ENCODE measurements around the gene GPR150. TPM values are rescaled to one million over a fixed set of nuclear protein-coding genes. Genes with fewer than 3 reads are reported as not detected.

Gene GPR150
- under 0.01 TPM in 2 replicates for total RNA-seq

GRCh38 chr5:95620030-95620869 is at the start of gene GPR150:
GPR150 (plus strand) TSS chr5:95620087; CDS start chr5:95620276, 189 bp downstream.

DNA sequence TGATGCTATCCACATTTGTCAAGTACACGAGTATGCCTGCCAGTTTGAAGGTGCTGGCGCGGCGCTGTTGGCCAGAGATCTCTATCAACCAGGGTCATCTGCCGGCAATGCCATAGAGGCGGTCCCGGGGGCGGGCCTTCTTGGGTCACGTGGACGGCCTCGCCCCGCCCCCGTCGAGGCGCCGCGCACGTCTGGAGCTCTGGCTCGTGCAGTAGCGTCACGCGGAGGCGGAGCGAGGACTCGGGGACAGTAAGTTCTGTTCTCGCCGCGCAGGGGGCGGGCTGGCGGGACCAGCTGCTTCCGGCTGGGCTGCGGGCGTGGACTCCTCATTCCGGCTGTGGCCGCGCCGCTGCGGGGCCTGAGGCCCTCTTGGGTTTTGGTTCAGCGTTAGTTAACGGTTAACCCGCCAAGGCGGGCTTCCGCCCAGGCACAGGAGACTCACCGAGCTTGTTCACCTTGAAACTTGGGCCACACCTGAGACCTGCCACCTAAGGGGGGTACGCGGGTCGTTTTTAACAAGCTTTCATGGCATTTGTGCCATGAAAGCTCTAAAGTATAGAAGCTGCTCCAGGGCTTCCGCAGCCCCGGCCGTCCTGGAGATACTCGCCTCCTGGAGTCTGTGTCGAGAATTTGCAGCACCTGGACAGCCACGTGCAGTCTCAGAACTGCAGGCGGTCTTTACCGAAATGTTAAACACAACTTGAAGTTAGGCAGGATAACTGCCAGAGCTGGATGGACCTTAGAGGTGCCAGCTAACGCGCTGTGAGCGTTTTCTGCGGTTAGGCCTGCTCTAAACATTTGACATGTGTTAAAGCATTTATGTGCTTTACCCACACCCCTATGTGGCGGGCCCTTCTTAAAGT is 26.9 kb downstream of the GPR150 start, which contains the start of gene RFESD:
TSS of gene RFESD (plus strand) at position 209 of the 863 bp plus-strand sequence. CDS start 5,495 bp downstream, outside the sequence.

Other genes with a start within 250 kb of the GPR150 start
- gene FAM81B, start 228.7 kb upstream of the GPR150 start, total RNA-seq, result not detected in 2 replicates
- gene SKIC3, start 65.1 kb upstream of the GPR150 start, total RNA-seq, result 86.0 and 111 TPM in 2 replicates
- gene ARSK, start 65.0 kb upstream of the GPR150 start, total RNA-seq, result 2.4 and 2.6 TPM in 2 replicates
- gene RFESD, start 26.7 kb downstream of the GPR150 start, total RNA-seq, result 0.98 and 2.1 TPM in 2 replicates
- gene SPATA9, start 62.9 kb downstream of the GPR150 start, total RNA-seq, result 0.17 TPM in 1 of 2 replicates, not detected in the other
- 22.8 and 39.9 TPM in 2 replicates for gene RHOBTB3, start 111.2 kb downstream of the GPR150 start, total RNA-seq
- 25.0 and 26.0 TPM in 2 replicates for gene GLRX, start 202.6 kb downstream of the GPR150 start, total RNA-seq